GM12865 (cell line): ENCODE results near the gene PANK1.
A peak's percentile ranks its signal among the peaks of the same experiment; 100 is the strongest.

ENCODE experiments used
- DNase-seq: peaks from one replicate; pipeline ENCODE4 v3.0.0; 2010; ENCODE audit warnings: low read depth
- H3K4me3 ChIP-seq: 2 replicates; pipeline ENCODE4 v1.5.1; 2011; ENCODE audit warnings: mild to moderate bottlenecking, low read depth, low read length, control low read depth
- TF ChIP-seq, protein P1 (sequence below): IDR thresholded peaks from 2 replicates; pipeline ENCODE4 v1.5.1; 2011; ENCODE audit warnings: low read length, control low read depth, low read depth, inconsistent platforms; ENCODE audit not compliant: insufficient read depth; ENCODE audit errors: missing control alignments

Gene PANK1

DNA sequence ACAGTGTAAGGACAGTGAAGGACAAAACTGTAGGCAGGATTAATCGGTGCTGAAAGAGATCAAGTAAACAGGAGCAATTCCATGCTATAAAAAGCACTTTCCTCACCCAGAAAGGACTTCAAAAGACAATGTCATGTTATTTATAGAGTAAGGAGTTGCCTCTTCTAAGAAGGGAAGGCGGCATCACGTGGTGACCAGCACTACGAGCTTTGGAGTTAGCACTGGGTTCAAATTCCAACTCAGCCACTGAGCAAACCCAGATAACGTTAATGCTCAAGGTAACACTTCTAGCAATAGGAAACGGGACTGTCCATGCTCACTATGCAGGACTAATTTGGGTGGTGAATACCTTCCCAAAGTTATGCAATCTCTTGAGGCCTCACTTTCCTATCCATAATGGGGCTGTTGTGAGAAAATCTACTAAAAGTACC is 715 bp upstream of the PANK1 start:
- TF ChIP-seq, protein P1, sequence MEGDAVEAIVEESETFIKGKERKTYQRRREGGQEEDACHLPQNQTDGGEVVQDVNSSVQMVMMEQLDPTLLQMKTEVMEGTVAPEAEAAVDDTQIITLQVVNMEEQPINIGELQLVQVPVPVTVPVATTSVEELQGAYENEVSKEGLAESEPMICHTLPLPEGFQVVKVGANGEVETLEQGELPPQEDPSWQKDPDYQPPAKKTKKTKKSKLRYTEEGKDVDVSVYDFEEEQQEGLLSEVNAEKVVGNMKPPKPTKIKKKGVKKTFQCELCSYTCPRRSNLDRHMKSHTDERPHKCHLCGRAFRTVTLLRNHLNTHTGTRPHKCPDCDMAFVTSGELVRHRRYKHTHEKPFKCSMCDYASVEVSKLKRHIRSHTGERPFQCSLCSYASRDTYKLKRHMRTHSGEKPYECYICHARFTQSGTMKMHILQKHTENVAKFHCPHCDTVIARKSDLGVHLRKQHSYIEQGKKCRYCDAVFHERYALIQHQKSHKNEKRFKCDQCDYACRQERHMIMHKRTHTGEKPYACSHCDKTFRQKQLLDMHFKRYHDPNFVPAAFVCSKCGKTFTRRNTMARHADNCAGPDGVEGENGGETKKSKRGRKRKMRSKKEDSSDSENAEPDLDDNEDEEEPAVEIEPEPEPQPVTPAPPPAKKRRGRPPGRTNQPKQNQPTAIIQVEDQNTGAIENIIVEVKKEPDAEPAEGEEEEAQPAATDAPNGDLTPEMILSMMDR, result no peak
- H3K4me3 ChIP-seq, result peak overlapping the region; percentile 75
- no peak for DNase-seq

DNA sequence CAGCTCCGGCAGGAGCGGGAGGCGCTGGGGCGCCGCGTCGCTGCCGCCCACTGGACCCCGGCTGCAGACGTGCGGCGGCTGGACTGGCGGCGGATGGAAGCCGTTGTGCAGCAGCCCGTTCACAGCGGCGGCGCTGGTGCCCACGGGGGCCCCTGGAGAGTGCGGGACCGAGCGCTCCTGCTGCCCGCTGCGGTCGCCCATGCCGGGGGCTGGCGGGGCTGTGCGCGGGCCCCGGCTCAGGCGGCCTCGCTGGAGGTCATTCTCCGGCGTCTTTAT is 413 bp downstream of the PANK1 start:
- TF ChIP-seq, protein P1, result no peak
- DNase-seq, result no peak
- H3K4me3 ChIP-seq, result peak overlapping the region; percentile 75

DNA sequence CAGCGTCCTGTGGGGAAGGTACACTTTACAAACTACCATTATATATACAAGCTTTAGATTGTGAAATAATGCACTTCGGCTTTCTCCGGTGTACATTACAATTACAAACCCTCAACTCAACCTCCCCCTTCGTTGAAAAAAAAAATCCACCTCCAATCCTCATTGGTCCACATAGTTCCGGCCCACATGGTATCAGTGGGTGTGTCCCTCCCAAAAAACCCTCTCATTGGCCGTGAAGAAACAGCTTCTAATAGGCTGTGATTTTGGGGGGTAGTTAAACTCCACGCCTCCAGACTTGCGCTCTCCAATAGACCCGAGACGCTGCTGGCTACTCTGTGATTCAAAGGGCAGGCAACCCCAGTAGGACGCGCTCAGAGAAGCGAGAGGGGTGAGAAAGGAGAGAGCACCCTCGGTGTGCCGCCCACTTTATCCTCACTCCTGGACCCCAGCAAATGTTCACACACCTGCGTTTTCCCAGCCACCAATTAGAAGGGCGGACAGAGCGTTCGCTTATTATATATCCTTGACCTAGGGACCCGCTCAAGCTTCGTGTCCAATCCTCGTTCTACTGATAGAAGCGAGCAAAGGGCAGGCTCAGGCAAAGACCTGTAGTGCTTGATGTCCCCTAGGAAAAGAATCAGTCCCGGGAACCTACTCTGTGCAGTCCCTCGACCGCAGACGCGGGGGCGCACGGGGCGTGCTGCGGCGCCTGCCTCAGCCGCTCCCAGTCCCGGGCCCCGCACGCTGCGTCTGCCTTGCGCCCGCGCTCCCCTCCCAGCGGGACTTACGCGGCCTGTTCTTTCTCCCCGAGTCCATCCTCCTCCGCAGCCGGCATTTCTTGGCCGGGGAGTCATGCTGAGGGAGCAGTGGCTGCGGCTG is 991 bp downstream of the PANK1 start:
- peak overlapping the region; percentile 75 for H3K4me3 ChIP-seq
- TF ChIP-seq, protein P1, result no peak
- peak; percentile 95 for DNase-seq

DNA sequence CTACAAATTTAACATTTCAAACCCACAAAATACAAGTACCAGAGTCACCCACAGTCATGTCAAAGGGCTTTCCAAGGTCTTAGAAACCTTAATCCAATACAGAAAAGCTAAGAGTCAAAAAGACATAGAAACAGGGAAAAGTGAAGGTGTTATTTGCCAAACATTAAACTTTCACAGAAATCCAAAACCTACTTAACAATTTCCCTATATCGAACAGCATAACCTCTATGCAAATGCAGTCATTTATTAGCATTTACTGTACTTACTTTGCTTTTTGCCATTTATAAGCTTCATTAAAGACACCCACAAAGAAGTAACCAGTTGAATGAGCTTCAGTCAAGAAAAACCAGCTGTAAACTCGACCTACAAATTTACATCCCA is 1.6 kb downstream of the PANK1 start:
- DNase-seq, result no peak
- TF ChIP-seq, protein P1, result no peak
- H3K4me3 ChIP-seq, result peak overlapping the region; percentile 75

DNA sequence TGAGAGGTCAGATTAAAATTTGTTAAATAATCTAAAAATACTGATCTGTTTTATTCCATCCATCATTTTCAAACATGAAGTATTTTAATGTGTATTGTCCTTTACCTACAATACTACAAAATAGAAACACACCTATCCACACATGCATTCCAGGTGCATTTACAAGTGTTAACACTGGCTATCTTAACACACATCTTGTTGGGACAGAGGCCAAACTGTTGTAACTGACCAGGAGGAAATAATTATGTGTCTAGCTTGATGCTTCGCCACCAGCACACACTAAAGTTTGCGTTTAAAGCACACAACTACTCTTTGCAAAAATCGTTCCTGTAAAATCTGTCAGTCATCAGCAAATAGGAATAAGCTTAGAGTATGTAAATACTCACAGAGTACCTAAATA is 2.8 kb downstream of the PANK1 start:
- DNase-seq, result no peak
- H3K4me3 ChIP-seq, result no peak overlapping the region
- TF ChIP-seq, protein P1, result no peak

DNA sequence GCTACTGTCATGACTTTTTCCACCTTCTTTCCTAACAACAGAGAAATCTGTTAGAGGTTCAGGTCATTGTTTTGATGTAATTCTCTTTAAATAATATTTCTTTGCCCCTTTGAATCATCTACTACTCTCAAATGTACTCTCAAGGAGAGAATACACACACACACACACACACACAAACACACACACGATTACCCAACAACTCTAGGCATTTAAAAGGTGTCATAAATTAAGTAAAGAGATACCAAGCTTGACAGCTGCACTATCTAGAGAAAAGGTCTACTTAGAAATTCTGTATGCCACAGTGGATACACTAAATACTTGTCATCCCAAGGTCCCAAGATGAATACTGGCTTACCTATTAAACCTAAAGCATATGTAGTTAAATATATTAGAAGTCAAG is 4.8 kb downstream of the PANK1 start:
- TF ChIP-seq, protein P1, result no peak
- no peak for DNase-seq
- H3K4me3 ChIP-seq, result no peak overlapping the region

DNA sequence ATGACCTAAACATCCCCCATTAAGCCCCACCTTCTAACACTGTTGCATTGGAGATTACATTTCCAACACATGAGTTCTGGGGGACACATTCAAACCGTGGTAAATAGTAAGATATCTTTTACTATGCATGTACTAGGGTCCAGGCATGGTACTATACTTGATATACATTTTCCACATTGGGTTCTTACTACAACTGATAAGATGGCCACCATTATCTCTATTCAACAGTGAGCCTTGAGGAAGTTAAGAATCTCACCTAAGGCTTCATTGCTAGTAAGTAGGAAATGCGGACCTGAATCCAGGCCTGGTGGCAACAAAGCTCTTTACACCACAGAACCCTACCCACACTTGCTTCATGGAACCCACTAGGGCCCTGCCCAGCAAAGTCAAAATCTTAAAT is 5.7 kb downstream of the PANK1 start:
- no peak overlapping the region for H3K4me3 ChIP-seq
- DNase-seq, result no peak
- TF ChIP-seq, protein P1, result no peak
